Astrocyte of the spinal cord (primary cell): ENCODE measurements around the gene TBX4.

ENCODE experiments used
- DNase-seq: peaks from one replicate; pipeline ENCODE4 v3.0.0; 2011; ENCODE audit warnings: low read depth, low spot score
- H3K4me3 ChIP-seq: 2 replicates; pipeline ENCODE4 v1.5.1; 2011; ENCODE audit warnings: low read depth, mild to moderate bottlenecking, low read length, moderate library complexity
- in situ Hi-C: cut with HindIII; loops from 2 replicates; pipeline ENCODE4 v1.10.0; 2017; ENCODE audit warnings: low sequenced_read_pairs
- TF ChIP-seq, protein P1 (sequence below): IDR thresholded peaks from 2 replicates; pipeline ENCODE4 v1.5.1; 2012; ENCODE audit warnings: low read depth, mild to moderate bottlenecking, low read length, inconsistent platforms

The TBX4 gene

DNA sequence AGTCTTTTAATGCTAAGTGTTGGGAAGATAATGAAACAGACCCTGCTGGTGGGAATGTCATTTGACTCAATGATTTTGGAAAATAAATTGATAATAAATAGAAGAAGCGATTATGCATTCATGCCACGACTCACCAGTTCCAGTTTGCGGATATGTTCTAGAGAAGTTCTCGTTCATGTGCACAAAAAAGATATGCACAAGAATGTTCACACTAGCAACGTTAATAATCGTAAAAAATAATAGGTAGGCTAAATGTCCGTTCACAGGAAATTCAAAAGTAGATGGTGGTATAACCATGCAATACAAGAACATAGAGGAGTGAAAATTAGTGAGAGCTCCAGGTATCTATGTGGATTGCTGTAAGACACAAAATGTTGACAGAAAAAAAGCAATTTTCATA is 79.0 kb downstream of the TBX4 start:
- DNase-seq: no peak
- TF ChIP-seq, protein P1, sequence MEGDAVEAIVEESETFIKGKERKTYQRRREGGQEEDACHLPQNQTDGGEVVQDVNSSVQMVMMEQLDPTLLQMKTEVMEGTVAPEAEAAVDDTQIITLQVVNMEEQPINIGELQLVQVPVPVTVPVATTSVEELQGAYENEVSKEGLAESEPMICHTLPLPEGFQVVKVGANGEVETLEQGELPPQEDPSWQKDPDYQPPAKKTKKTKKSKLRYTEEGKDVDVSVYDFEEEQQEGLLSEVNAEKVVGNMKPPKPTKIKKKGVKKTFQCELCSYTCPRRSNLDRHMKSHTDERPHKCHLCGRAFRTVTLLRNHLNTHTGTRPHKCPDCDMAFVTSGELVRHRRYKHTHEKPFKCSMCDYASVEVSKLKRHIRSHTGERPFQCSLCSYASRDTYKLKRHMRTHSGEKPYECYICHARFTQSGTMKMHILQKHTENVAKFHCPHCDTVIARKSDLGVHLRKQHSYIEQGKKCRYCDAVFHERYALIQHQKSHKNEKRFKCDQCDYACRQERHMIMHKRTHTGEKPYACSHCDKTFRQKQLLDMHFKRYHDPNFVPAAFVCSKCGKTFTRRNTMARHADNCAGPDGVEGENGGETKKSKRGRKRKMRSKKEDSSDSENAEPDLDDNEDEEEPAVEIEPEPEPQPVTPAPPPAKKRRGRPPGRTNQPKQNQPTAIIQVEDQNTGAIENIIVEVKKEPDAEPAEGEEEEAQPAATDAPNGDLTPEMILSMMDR: no peak
- no peak overlapping the region for H3K4me3 ChIP-seq
- in situ Hi-C loops: no loop called here

DNA sequence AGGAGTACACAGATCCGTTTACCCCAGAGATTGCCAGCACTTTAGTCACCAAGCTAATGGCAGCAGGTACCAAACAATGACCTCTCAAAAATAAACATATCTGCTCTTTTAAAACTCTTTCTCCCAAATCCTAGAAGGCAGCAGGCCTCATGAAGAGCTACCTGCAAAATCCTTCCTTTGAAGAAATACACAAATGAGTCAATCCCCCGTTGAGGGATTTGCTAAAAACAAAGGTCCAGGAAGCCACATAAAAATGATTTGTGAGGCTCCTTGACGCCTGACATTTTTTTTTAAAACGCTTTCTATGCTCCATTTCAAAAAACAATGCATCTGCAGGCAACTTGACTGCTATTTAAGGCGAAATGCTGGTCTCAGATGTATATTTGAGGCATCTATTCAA is 80.6 kb downstream of the TBX4 start:
- H3K4me3 ChIP-seq: no peak overlapping the region
- no peak for DNase-seq
- in situ Hi-C loops: no loop called here
- TF ChIP-seq, protein P1: no peak

DNA sequence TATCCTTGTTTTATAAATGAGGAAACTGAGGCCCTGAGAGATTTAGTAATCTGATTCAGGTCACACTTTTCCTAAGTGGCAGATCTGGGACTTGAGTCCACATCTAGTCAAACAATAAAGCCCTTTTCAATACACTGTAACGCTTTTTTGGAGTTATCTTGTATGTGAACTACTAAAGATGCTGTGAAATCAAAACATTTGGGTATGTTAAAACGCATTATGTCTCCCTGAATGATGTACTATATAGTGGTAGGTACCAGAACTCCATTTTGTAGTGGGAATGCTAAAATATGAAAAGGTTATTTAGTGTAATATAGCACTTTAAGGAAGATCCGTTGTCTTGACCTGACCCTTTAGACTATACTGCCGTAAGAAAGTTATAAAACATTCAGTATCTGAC is 81.6 kb downstream of the TBX4 start:
- no peak overlapping the region for H3K4me3 ChIP-seq
- in situ Hi-C loops: no loop called here
- DNase-seq: no peak
- TF ChIP-seq, protein P1: no peak

DNA sequence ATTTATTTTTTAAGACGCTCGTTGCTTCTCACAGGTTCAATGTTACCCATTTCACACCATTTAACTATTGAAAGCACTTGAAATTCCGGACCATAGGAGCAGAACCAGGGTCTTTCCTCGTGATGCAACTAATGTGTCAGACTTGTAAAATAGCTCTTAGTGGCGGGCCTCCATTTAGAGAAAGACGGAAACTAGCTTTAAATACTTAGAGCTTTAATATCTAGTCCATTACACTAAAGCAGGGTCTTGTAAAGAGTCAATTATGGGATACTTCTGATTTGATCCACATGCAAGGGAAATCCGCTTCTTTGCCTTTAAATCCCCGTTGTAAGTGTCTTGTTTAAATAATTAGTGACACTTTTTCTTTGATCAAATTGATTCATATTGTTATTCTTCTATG is 82.2 kb downstream of the TBX4 start:
- TF ChIP-seq, protein P1: no peak
- H3K4me3 ChIP-seq: no peak overlapping the region
- in situ Hi-C loops: no loop called here

More for the DNA sequence above, 82.2 kb downstream of the TBX4 start:
- no peak for DNase-seq
